ENCODE data around the gene RFX7.

The RFX7 gene

DNA sequence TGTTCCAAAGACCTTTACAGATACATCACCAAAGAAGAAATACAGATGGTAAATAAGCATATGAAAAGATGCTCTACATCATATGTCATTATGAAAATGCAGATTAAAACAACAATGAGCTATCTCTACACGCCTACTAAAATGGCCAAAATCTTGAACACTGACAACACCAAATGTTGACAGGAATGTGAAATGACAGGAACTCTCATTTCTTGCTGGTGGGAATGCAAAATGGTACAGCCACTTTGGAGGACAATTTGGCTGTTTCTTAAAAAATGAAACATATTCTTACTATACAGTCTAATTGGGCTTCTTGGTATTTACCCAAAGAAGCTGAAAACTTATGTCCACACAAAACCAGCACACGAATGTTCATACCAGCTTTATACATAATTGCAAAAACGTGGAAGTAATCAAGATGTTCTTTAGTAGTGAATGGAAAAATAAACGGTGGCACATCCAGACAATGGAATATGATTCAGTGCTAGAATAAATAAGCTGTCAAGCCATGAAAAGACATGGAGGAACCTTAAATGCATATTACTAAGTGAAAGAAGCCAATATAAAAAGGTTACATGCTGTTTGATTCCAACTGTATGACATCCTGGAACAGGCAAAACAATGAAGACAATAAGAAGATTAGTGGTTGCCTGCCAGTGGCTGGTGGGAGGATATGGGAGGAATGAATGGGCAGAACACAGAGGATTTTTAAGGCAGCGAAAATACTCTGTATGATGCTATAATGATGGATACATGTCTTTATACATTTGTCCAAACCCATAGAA lies 169.0 kb downstream of the RFX7 start:
- TF ChIP-seq EP300 (IDR thresholded peaks at IDR 0.05; ENCODE audit: borderline replicate concordance) (no peak), FOXM1 (IDR thresholded peaks at IDR 0.05; ENCODE audit: borderline replicate concordance, low read depth) (no peak), TEAD4 (IDR thresholded peaks at IDR 0.05) (no peak), CREB1 (IDR thresholded peaks at IDR 0.05; ENCODE audit: low read depth) (no peak), CEBPB (IDR thresholded peaks at IDR 0.05) (no peak), YY1 (IDR thresholded peaks at IDR 0.05; ENCODE audit: low read depth) (no peak), TAF1 (IDR thresholded peaks at IDR 0.05; ENCODE audit: low read depth) (no peak), RAD21 (IDR thresholded peaks at IDR 0.05; ENCODE audit: low read depth) (no peak), ZBTB7A (IDR thresholded peaks at IDR 0.05; ENCODE audit: low read depth) (no peak), NFIC (IDR thresholded peaks at IDR 0.05) (no peak), TCF12 (IDR thresholded peaks at IDR 0.05; ENCODE audit: low read depth) (no peak), EGR1 (IDR thresholded peaks at IDR 0.05) (no peak)
- TF ChIP-seq, protein P1, sequence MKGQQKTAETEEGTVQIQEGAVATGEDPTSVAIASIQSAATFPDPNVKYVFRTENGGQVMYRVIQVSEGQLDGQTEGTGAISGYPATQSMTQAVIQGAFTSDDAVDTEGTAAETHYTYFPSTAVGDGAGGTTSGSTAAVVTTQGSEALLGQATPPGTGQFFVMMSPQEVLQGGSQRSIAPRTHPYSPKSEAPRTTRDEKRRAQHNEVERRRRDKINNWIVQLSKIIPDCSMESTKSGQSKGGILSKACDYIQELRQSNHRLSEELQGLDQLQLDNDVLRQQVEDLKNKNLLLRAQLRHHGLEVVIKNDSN (IDR thresholded peaks at IDR 0.05) = no peak
- TF ChIP-seq, protein P2, sequence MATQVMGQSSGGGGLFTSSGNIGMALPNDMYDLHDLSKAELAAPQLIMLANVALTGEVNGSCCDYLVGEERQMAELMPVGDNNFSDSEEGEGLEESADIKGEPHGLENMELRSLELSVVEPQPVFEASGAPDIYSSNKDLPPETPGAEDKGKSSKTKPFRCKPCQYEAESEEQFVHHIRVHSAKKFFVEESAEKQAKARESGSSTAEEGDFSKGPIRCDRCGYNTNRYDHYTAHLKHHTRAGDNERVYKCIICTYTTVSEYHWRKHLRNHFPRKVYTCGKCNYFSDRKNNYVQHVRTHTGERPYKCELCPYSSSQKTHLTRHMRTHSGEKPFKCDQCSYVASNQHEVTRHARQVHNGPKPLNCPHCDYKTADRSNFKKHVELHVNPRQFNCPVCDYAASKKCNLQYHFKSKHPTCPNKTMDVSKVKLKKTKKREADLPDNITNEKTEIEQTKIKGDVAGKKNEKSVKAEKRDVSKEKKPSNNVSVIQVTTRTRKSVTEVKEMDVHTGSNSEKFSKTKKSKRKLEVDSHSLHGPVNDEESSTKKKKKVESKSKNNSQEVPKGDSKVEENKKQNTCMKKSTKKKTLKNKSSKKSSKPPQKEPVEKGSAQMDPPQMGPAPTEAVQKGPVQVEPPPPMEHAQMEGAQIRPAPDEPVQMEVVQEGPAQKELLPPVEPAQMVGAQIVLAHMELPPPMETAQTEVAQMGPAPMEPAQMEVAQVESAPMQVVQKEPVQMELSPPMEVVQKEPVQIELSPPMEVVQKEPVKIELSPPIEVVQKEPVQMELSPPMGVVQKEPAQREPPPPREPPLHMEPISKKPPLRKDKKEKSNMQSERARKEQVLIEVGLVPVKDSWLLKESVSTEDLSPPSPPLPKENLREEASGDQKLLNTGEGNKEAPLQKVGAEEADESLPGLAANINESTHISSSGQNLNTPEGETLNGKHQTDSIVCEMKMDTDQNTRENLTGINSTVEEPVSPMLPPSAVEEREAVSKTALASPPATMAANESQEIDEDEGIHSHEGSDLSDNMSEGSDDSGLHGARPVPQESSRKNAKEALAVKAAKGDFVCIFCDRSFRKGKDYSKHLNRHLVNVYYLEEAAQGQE (IDR thresholded peaks at IDR 0.05; ENCODE audit: low read depth) = no peak
- TF ChIP-seq, protein P3, sequence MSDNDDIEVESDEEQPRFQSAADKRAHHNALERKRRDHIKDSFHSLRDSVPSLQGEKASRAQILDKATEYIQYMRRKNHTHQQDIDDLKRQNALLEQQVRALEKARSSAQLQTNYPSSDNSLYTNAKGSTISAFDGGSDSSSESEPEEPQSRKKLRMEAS (IDR thresholded peaks at IDR 0.05) = no peak

DNA sequence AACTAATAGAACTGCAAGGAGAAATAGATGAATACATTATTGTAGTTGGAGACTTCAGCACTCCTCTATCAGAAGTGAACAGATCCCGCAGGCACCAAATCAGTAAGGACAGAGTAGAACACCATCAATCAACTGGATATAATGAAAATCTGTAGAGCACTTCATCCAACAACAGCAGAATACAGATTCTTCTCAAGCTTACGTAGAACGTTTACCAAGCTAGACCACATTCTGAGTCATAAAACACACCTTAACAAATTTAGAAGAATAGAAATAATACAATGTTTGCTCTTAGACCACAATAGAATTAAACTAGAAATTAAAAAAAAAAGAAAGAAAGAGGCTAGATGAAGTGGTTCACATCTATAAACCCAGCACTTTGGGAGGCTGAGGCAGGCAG lies 179.5 kb downstream of the RFX7 start:
- TF ChIP-seq, protein P1 (IDR thresholded peaks at IDR 0.05) = no peak
- TF ChIP-seq EGR1 (IDR thresholded peaks at IDR 0.05) (no peak), EP300 (IDR thresholded peaks at IDR 0.05; ENCODE audit: borderline replicate concordance) (no peak), FOXM1 (IDR thresholded peaks at IDR 0.05; ENCODE audit: borderline replicate concordance, low read depth) (no peak), CREB1 (IDR thresholded peaks at IDR 0.05; ENCODE audit: low read depth) (no peak), TEAD4 (IDR thresholded peaks at IDR 0.05) (no peak), ZBTB7A (IDR thresholded peaks at IDR 0.05; ENCODE audit: low read depth) (no peak), TAF1 (IDR thresholded peaks at IDR 0.05; ENCODE audit: low read depth) (no peak), YY1 (IDR thresholded peaks at IDR 0.05; ENCODE audit: low read depth) (no peak), TCF12 (IDR thresholded peaks at IDR 0.05; ENCODE audit: low read depth) (no peak), NFIC (IDR thresholded peaks at IDR 0.05) (no peak), CEBPB (IDR thresholded peaks at IDR 0.05) (no peak), RAD21 (IDR thresholded peaks at IDR 0.05; ENCODE audit: low read depth) (no peak)
- TF ChIP-seq, protein P2 (IDR thresholded peaks at IDR 0.05; ENCODE audit: low read depth) = no peak
- TF ChIP-seq, protein P3 (IDR thresholded peaks at IDR 0.05) = no peak

DNA sequence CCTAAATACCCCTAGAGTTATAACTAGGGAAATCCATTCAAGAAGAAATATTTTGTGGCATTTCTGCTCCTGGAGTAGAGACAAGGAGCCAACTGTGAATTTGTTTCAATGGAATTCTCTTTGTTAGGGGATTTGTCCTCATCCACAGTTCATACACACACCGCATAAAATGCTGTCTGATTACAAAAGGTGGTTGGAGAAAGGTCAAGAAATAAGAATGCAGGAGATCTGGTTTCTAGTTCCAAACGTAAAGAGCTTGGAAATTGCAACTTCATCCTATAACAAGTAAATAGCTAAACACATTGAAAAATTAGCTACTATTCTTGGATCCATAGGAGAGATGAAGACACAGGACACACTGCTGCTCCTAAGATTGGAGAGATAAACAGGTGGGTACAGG lies 184.0 kb downstream of the RFX7 start:
- no peak for TF ChIP-seq EP300 (IDR thresholded peaks at IDR 0.05; ENCODE audit: borderline replicate concordance)
- TF ChIP-seq FOXM1 (IDR thresholded peaks at IDR 0.05; ENCODE audit: borderline replicate concordance, low read depth) = no peak
- TF ChIP-seq ZBTB7A (IDR thresholded peaks at IDR 0.05; ENCODE audit: low read depth) = no peak
- no peak for TF ChIP-seq TAF1 (IDR thresholded peaks at IDR 0.05; ENCODE audit: low read depth)
- no peak for TF ChIP-seq YY1 (IDR thresholded peaks at IDR 0.05; ENCODE audit: low read depth)
- no peak for TF ChIP-seq EGR1 (IDR thresholded peaks at IDR 0.05)
- no peak for TF ChIP-seq CEBPB (IDR thresholded peaks at IDR 0.05)
- no peak for TF ChIP-seq CREB1 (IDR thresholded peaks at IDR 0.05; ENCODE audit: low read depth)
- TF ChIP-seq TCF12 (IDR thresholded peaks at IDR 0.05; ENCODE audit: low read depth) = no peak
- no peak for TF ChIP-seq RAD21 (IDR thresholded peaks at IDR 0.05; ENCODE audit: low read depth)
- TF ChIP-seq, protein P2 (IDR thresholded peaks at IDR 0.05; ENCODE audit: low read depth) = no peak

DNA sequence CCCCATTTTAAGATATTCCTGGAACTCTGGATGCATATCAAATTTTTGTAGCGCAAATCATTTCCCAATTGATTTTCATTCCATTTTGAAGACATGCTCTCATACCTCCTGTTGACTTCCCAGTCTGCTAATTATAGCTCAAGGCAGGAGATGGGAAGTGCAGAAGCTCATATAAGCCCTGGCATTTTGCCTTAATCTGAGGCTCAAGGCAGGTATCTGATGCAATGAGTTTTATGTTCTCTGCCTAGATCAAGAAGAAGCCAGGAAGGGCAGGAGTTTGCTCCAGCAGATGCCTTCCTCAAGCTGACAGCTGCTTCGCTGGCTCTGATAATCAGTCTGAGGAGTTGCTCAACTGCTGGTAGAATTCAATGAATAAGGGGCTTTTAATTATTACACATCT lies 184.7 kb downstream of the RFX7 start:
- no peak for TF ChIP-seq YY1 (IDR thresholded peaks at IDR 0.05; ENCODE audit: low read depth)
- TF ChIP-seq ZBTB7A (IDR thresholded peaks at IDR 0.05; ENCODE audit: low read depth) = no peak
- no peak for TF ChIP-seq TCF12 (IDR thresholded peaks at IDR 0.05; ENCODE audit: low read depth)
- no peak for TF ChIP-seq TAF1 (IDR thresholded peaks at IDR 0.05; ENCODE audit: low read depth)
- TF ChIP-seq, protein P2 (IDR thresholded peaks at IDR 0.05; ENCODE audit: low read depth) = no peak
- TF ChIP-seq EP300 (IDR thresholded peaks at IDR 0.05; ENCODE audit: borderline replicate concordance) = no peak
- TF ChIP-seq RAD21 (IDR thresholded peaks at IDR 0.05; ENCODE audit: low read depth) = no peak
- TF ChIP-seq, protein P1 (IDR thresholded peaks at IDR 0.05) = no peak
- TF ChIP-seq NFIC (IDR thresholded peaks at IDR 0.05) = no peak
- TF ChIP-seq FOXM1 (IDR thresholded peaks at IDR 0.05; ENCODE audit: borderline replicate concordance, low read depth) = no peak
- TF ChIP-seq CEBPB (IDR thresholded peaks at IDR 0.05) = no peak
- TF ChIP-seq TEAD4 (IDR thresholded peaks at IDR 0.05) = no peak
- no peak for TF ChIP-seq CREB1 (IDR thresholded peaks at IDR 0.05; ENCODE audit: low read depth)
- no peak for TF ChIP-seq EGR1 (IDR thresholded peaks at IDR 0.05)

All from Ishikawa (cell line).